Ammon's horn (tissue), 1 donor: ENCODE data around the gene MAMSTR.

Experiments
- DNase-seq: peaks from one replicate; pipeline ENCODE4 v3.0.0-alpha.2; 2016; ENCODE audit warnings: low spot score

The MAMSTR gene

GRCh38 chr19:48746738-48747575, 27.4 kb upstream of the MAMSTR start, which contains the start of gene IZUMO1:
Gene IZUMO1, minus strand, starts transcription at chr19:48746909. Its CDS starts 1,050 bp downstream, at chr19:48745859.
- DNase-seq: peak; percentile 83

GRCh38 chr19:48746110-48746509, 26.6 kb upstream of the MAMSTR start:
- no peak for DNase-seq

GRCh38 chr19:48745208-48745995, 25.9 kb upstream of the MAMSTR start:
- DNase-seq: peak; percentile 89

- DNase-seq: no peak
Measured at GRCh38 chr19:48742096-48742495, 22.6 kb upstream of the MAMSTR start.

GRCh38 chr19:48741129-48741999, 21.8 kb upstream of the MAMSTR start:
- no peak for DNase-seq

- no peak for DNase-seq
Measured at GRCh38 chr19:48740164-48740972, 20.8 kb upstream of the MAMSTR start, which contains the start of gene RASIP1. Gene RASIP1, minus strand, starts transcription at chr19:48740610. Its CDS starts 328 bp downstream, at chr19:48740282.

- DNase-seq: no peak
Measured at GRCh38 chr19:48739404-48740163, 20.1 kb upstream of the MAMSTR start.

GRCh38 chr19:48738557-48739403, 19.3 kb upstream of the MAMSTR start:
- peak; percentile 73 for DNase-seq

GRCh38 chr19:48737360-48737998, 18.0 kb upstream of the MAMSTR start:
- DNase-seq: no peak

- DNase-seq: no peak
Measured at GRCh38 chr19:48735031-48735615, 15.6 kb upstream of the MAMSTR start.

GRCh38 chr19:48734625-48735024, 15.1 kb upstream of the MAMSTR start:
- no peak for DNase-seq

GRCh38 chr19:48731452-48731851, 11.9 kb upstream of the MAMSTR start:
- DNase-seq: no peak

- DNase-seq: no peak
Measured at GRCh38 chr19:48728911-48729664, 9.6 kb upstream of the MAMSTR start.

GRCh38 chr19:48726556-48726955, 7.0 kb upstream of the MAMSTR start:
- DNase-seq: no peak

GRCh38 chr19:48724796-48725753, 5.5 kb upstream of the MAMSTR start:
- DNase-seq: peak; percentile 71

- DNase-seq: no peak
Measured at GRCh38 chr19:48722196-48722708, 2.7 kb upstream of the MAMSTR start.
